KBM-7 (cell line): ENCODE results near the gene IL13.
A peak's percentile ranks its signal among the peaks of the same experiment; 100 is the strongest.

Source experiments
- DNase-seq: peaks from one replicate; pipeline ENCODE4 v3.0.0-alpha.2; 2015
- in situ Hi-C: fragments of 300-500 bp; cut with MboI; formaldehyde crosslinking; loops from 2 replicates; pipeline ENCODE4 v1.14.3; 2020; ENCODE audit warnings: low sequenced_read_pairs, low pct_unique_long_range_greater_than_20kb, mixed read lengths

The IL13 gene

DNA sequence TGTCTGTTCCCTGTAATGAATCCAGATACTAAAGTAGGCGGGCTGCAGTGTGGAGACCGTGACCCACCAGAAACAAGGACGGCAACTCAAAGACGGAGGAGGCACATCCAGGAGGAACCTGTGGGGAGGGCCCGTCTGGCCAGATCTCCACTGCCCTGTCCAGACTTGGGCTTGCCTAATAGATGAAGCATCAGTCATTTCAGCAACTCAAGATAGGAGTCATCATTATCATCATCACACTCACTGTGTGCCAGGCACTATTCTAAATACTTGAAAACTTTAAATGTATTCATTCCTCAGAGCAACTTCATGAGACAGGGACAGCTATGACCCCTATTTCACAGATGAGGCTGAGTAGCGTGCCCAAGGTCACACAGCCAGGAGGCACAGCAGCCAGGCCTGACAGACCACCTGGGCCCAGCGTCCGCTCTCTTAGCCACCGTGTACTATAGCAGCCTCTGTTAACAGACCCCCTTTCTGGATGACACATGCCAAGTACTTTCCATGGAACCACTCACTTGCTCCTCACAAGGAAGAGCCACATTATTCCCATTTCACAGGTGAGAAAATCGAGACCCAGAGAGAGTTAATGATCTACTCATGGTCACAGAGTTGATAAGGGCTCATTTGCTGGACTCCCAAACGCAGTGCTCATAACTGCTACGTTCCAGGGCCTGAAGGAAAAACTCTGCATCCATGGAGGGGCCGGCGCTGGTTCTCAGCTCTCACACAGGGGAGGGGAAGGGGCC lies 10.9 kb downstream of the IL13 start:
- in situ Hi-C loops = no loop called here
- no peak for DNase-seq

GRCh38 chr5:132669455-132669820 lies 11.5 kb downstream of the IL13 start:
- in situ Hi-C loops = no loop called here
- no peak for DNase-seq

- in situ Hi-C loops = no loop called here
Measured at GRCh38 chr5:132669966-132670882, 12.3 kb downstream of the IL13 start.

DNA sequence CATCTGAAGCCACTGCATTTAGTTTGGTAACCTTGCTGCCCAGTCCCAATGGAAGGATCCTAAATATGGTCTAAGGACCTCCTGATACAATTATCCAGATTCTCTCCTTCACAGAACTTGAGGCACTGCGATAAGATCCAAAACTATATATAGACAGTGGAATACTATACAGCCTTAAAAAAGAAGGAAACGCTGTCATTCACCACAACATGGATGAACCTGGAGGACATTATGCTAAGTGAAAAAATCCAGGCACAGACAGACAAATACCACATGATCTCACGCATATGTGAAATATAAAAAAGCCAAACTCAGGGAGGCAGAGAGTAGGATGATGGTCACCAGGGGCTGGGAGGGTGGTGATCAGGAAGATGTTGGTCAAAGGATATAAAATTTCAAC lies 13.0 kb downstream of the IL13 start:
- in situ Hi-C loops = no loop called here
- DNase-seq = no peak

More at GRCh38 chr5:132669966-132670882, 12.3 kb downstream of the IL13 start:
- no peak for DNase-seq

- no peak for DNase-seq
- in situ Hi-C loops = no loop called here
Measured at GRCh38 chr5:132673488-132673887, 15.5 kb downstream of the IL13 start.

DNA sequence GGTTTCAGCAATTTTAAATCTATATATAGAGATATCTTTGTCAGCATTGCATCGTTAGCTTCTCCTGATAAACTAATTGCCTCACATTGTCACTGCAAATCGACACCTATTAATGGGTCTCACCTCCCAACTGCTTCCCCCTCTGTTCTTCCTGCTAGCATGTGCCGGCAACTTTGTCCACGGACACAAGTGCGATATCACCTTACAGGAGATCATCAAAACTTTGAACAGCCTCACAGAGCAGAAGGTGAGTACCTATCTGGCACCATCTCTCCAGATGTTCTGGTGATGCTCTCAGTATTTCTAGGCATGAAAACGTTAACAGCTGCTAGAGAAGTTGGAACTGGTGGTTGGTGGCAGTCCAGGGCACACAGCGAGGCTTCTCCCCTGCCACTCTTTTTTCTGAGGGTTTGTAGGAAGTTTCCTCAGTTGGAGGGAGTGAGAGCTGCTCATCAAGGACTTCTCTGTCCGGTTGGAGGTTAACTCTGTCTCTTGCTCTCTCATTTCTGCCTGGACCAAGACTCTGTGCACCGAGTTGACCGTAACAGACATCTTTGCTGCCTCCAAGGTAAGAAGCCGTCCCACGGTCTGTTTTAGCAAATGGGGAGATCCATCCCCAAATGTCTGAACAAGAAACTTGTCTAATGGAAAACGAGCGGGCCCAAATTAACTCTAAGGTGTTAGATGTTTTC lies 16.1 kb downstream of the IL13 start, which contains the start of gene IL4:
Gene IL4, plus strand, starts transcription at position 51 of the 692 bp plus-strand sequence. Its CDS starts 62 bp downstream, at position 113.
- in situ Hi-C loops = no loop called here
- DNase-seq = no peak

DNA sequence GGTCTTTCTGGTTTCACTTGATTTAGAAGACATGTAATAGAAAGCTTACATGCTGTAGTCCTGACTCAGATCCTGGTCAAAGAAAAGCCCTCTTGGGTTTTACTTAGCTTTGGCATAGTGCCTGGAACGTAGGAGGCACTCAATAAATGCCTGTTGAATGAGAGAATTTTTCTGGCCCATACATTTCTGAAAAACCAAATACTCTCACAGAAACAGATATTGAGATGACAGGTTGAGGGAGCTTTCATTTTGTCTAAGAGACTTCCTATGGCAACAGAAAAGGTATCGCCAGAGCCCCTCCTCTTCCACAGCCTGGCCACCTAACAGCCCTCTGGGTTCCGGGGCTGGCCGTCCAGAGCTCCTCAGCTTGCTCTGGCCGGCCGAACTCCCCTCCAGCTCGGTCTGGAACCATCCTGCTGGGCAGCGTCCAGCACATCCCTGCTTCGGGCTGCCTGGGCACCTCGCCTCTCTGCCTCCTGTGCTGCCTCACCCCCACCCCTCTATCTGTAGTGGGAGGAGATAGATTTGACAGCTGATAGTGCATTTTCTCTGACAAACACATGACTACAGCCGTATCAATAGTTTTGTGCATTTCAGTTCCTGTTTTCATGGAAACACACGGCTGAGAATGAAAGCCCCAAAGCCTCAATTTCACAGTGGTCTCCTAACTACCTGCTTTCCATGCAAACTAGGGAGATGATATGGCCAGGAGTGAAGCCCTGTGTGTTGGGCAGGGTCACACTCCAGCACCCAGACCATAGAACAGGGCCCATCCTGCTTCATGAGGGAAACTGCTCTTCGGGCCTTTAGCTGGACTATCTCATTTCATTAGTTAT lies 16.9 kb downstream of the IL13 start:
- in situ Hi-C loops = no loop called here
- DNase-seq = peak; percentile 14

DNA sequence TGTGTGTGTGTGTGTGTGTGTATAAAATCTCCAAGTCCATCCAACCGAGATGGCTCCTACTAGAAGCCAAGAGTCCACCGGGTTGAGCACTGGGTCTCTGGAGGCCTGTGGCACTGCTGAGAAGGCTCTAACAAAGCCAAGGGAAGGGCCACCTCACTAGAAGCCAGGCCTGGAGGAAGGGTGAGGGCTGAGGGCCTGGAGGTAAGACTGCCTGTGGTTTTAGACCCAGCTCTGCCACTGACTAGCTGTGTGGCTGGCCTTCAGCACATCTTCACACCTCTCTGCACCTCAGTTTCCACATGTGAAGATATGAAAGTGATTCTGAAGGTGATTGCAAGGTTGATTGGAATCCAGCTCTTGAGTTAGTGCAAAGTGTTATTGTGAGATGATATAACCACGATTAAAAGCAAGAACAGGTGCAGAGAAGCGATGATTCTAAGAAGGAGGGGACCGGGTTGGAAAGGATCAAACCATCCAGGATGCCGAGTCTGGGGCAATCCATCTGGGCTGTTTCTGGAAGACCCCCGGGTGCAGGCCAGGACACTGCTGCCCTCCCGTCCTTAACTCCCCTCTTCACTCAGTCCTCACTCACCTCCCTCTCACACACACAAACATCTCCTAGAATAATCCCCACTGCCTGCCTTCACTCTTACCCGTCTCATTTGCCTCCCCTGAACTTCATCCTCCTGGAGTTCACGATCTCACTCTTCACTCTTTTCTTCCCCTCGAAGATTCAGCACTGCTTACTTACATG lies 18.1 kb downstream of the IL13 start:
- no peak for DNase-seq
- in situ Hi-C loops = no loop called here

DNA sequence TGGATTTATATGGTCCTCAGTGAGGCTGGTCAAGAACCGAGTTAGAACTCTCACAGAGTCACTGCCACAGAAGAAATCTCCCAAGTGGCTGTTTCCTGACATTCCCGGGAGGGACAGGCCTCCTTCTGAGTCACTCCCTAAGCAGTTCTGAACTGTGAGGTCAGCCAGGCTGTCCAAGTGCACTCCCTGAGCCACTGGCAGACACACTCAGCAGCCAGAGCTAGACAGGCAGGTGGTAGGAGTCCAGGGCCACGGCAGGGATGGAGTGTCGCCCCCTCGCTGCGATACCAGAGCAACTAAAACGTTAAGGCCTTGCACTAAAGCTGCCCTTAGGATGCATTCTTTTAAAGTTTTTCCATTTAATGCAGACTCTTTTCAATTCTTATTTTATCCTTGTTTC lies 19.2 kb downstream of the IL13 start:
- no peak for DNase-seq
- in situ Hi-C loops = no loop called here

- DNase-seq = no peak
- in situ Hi-C loops = no loop called here
Measured at GRCh38 chr5:132677682-132678400, 19.9 kb downstream of the IL13 start.

GRCh38 chr5:132678735-132679134 lies 20.8 kb downstream of the IL13 start:
- DNase-seq = no peak
- in situ Hi-C loops = no loop called here

GRCh38 chr5:132679166-132679565 lies 21.2 kb downstream of the IL13 start:
- in situ Hi-C loops = no loop called here

GRCh38 chr5:132679717-132680380 lies 21.9 kb downstream of the IL13 start:
- in situ Hi-C loops = no loop called here
- DNase-seq = no peak

More at GRCh38 chr5:132679166-132679565, 21.2 kb downstream of the IL13 start:
- DNase-seq = no peak

- in situ Hi-C loops = no loop called here
- DNase-seq = no peak
Measured at GRCh38 chr5:132680780-132681475, 23.0 kb downstream of the IL13 start.

- in situ Hi-C loops = no loop called here
- no peak for DNase-seq
Measured at GRCh38 chr5:132681476-132681831, 23.5 kb downstream of the IL13 start.

DNA sequence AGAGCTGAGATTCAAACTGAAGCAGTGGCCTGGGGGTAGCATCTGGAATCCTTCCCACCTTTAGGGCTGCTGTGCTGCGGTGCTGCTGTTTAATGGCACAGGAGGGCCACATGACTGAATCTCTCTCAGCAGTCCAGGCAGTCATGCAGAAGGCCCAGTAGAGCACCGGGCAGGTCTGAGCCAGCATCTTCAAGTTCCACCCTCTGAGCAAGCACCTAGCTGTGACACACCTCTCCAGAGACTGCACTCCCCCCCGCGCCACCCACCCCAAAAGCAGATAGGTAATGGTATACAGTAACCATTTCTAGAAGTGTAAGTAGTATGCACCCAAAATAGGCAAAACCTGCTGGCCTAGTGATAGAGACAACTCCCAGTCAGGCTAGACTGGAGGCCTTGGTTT lies 24.0 kb downstream of the IL13 start:
- in situ Hi-C loops = no loop called here
- no peak for DNase-seq

GRCh38 chr5:132684491-132684890 lies 26.5 kb downstream of the IL13 start:
- in situ Hi-C loops = no loop called here

More at GRCh38 chr5:132684491-132684890, 26.5 kb downstream of the IL13 start:
- DNase-seq = no peak
